Suprapubic skin (tissue), 4 donors: ENCODE data around the gene NFIA. TPM values are rescaled to one million over a fixed set of nuclear protein-coding genes. Genes with fewer than 3 reads are reported as not detected.

ENCODE experiments used
- DNase-seq, 2 donors: peaks; one replicate each; pipeline ENCODE4 v3.0.0-alpha.2; 2019; ENCODE audit warnings: low spot score in 2 of 2
- H3K27ac ChIP-seq: fragments of 200-600 bp; sonication (generic); one replicate; pipeline ENCODE4 v1.5.1; 2019
- H3K27me3 ChIP-seq: fragments of 200-600 bp; sonication (generic); one replicate; pipeline ENCODE4 v1.5.1; 2019
- H3K36me3 ChIP-seq: fragments of 200-600 bp; sonication (generic); one replicate; pipeline ENCODE4 v1.5.1; 2019
- H3K4me1 ChIP-seq: fragments of 200-600 bp; sonication (generic); one replicate; pipeline ENCODE4 v1.5.1; 2019
- H3K4me3 ChIP-seq: fragments of 200-600 bp; sonication (generic); one replicate; pipeline ENCODE4 v1.5.1; 2019; ENCODE audit warnings: mild to moderate bottlenecking
- H3K9me3 ChIP-seq: fragments of 200-600 bp; sonication (generic); one replicate; pipeline ENCODE4 v1.5.1; 2019
- EP300 ChIP-seq: sonication (generic); formaldehyde crosslinking; IDR thresholded peaks from one replicate; pipeline ENCODE4 v1.6.1; 2017; ENCODE audit warnings: antibody characterized with exemption
- POLR2A ChIP-seq, 2 donors: fragments of 450-650 bp; IDR thresholded peaks; one replicate each; pipeline ENCODE4 v1.6.1; 2017; ENCODE audit warnings: antibody characterized with exemption in 2 of 2, mild to moderate bottlenecking in 2 of 2, moderate library complexity in 2 of 2
- POLR2AphosphoS5 ChIP-seq, 3 donors: sonication (generic); formaldehyde crosslinking; IDR thresholded peaks; one replicate each; pipeline ENCODE4 v1.6.1; 2017; ENCODE audit warnings: antibody characterized with exemption in 3 of 3
- WGBS: methylation state at CpG from one replicate; pipeline ENCODE4 v1.1.5; 2018; 5-methylcytosine and 5-hydroxymethylcytosine counted together
- total RNA-seq, 4 donors: library from RNA; depleted of rRNA; stranded (reverse); fragments of >200 nt; gene quantifications; one replicate each; pipeline ENCODE4 v1.1.0, GENCODE V29; 2016
- TF ChIP-seq, protein P1 (sequence below), 2 donors: fragments of 200-600 bp in 1 of 2; fragments of 450-650 bp in 1 of 2; sonication (generic) in 1 of 2; IDR thresholded peaks; one replicate each; pipeline ENCODE4 v1.5.1; 2016 to 2019; ENCODE audit warnings: antibody characterized with exemption in 2 of 2, mild to moderate bottlenecking in 1 of 2, moderate library complexity in 1 of 2

NFIA gene
- total RNA-seq, 4 donors from 2014 or later, result 30.1 to 54.2 (median 48.2) TPM

DNA sequence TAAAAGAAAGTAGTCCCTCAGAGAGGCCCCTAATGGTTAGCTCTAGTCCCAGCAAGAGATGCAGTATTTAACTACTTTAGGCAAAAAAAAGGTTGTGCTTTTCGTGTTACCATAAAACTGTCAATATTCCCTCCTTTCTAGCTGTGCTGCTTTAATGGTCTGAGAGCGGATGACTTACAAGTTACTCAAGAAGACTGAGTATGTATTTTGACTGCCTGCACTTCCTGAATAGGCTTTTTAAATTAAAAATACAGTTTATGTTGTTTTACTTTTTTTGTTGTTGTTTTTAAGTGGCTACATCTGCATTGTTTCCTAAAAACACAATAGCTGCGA lies 152.2 kb downstream of the NFIA start:
- H3K27ac ChIP-seq, result no peak overlapping the region
- no peaks in the 10 kb centered on the region for H3K36me3 ChIP-seq
- H3K4me1 ChIP-seq, result peaks cover 3% of the 10 kb centered on the region
- no peak for TF ChIP-seq EP300
- TF ChIP-seq, protein P1, sequence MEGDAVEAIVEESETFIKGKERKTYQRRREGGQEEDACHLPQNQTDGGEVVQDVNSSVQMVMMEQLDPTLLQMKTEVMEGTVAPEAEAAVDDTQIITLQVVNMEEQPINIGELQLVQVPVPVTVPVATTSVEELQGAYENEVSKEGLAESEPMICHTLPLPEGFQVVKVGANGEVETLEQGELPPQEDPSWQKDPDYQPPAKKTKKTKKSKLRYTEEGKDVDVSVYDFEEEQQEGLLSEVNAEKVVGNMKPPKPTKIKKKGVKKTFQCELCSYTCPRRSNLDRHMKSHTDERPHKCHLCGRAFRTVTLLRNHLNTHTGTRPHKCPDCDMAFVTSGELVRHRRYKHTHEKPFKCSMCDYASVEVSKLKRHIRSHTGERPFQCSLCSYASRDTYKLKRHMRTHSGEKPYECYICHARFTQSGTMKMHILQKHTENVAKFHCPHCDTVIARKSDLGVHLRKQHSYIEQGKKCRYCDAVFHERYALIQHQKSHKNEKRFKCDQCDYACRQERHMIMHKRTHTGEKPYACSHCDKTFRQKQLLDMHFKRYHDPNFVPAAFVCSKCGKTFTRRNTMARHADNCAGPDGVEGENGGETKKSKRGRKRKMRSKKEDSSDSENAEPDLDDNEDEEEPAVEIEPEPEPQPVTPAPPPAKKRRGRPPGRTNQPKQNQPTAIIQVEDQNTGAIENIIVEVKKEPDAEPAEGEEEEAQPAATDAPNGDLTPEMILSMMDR (IDR thresholded peaks at IDR 0.05), result no peak
- no peak for TF ChIP-seq POLR2A (IDR thresholded peaks at IDR 0.05)
- TF ChIP-seq POLR2AphosphoS5 (IDR thresholded peaks at IDR 0.05), result no peak
- WGBS, result 86% methylated on average over 3 of the region's 3 CpGs
- no peaks in the 10 kb centered on the region for H3K9me3 ChIP-seq
- H3K27me3 ChIP-seq, result no peaks in the 10 kb centered on the region
- DNase-seq, result no peak
- H3K4me3 ChIP-seq, result no peak overlapping the region

DNA sequence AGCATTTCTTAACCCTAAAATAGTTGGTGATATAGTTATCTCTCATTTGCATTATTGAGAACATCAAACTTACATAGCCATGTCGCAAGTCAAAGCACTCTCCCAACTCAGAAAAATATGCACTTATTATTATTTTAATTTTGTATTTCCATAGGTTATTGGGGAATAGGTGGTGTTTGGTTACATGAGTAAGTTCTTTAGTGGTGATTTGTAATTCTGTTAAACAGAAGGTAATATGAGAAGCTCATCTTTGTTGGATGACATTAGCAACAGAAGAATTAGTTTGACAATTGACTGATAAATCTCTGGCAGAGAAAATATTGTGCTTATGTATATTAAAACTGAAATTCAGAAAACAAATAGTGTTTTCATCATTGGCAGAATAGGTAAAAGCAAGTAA lies 154.8 kb downstream of the NFIA start:
- 91% methylated on average over 1 of the region's 1 CpG for WGBS

DNA sequence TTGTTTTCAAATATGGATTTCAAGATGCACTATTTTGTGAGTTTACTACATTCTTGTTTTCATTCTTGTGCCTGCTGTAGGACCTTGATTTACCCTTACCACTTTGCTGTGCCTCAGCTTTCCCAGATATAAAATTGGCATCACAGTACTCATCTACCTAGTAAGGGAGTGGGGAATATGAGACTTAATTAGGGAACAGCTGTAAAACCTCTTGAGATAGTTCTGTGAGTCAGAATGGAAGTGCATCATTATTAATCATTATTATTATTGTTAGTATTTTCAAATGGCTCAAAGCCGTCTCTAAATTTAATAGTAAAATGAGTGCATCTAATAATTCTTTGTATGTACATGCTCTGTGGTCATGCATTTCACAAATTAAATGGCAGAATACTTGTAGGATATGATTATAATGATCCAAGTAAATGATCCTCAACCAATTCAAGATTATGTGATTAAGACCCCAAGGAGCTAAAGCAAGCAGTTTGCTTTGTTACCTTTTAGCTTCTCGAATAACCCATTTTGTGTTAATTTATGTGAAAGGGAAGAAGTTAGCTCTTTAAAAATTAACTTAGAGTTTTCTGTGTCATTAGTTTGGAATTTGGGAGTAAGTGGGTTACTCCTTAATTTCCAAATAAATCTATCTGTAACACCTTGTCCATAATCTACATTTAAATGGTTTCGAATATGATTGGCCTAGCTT lies 155.4 kb downstream of the NFIA start:
- TF ChIP-seq POLR2A (IDR thresholded peaks at IDR 0.05) (no peak), POLR2AphosphoS5 (IDR thresholded peaks at IDR 0.05) (no peak), EP300 (no peak)
- TF ChIP-seq, protein P1 (IDR thresholded peaks at IDR 0.05), result no peak
- Histone ChIP-seq H3K4me1 (peaks cover 24% of the 10 kb centered on the region), H3K4me3 (no peak overlapping the region)

More for the DNA sequence above, 154.8 kb downstream of the NFIA start:
- peaks cover 17% of the 10 kb centered on the region for H3K4me1 ChIP-seq
- no peak overlapping the region for H3K27ac ChIP-seq
- TF ChIP-seq EP300 (no peak), POLR2AphosphoS5 (IDR thresholded peaks at IDR 0.05) (no peak), POLR2A (IDR thresholded peaks at IDR 0.05) (no peak)
- TF ChIP-seq, protein P1 (IDR thresholded peaks at IDR 0.05), result no peak
- no peaks in the 10 kb centered on the region for H3K36me3 ChIP-seq
- H3K9me3 ChIP-seq, result no peaks in the 10 kb centered on the region
- H3K4me3 ChIP-seq, result no peak overlapping the region
- no peak for DNase-seq
- no peaks in the 10 kb centered on the region for H3K27me3 ChIP-seq

DNA sequence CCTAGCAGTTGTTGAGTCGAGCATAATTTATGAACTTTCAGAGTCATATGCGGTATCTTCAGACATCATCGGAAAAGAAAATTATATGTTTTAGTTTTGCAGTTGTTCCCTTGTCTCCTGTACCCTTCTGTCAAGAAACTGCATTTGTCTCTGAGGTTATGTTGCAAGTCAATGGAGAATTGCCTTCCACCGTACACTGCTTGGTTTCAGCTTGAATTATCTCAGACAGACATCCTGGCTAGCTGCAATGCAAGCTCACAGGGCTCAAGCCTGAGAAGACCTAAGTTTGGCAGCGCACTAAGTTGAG lies 156.0 kb downstream of the NFIA start:
- Histone ChIP-seq H3K4me1 (peaks cover 28% of the 10 kb centered on the region), H3K4me3 (no peak overlapping the region), H3K27ac (no peak overlapping the region), H3K9me3 (no peaks in the 10 kb centered on the region), H3K27me3 (no peaks in the 10 kb centered on the region), H3K36me3 (no peaks in the 10 kb centered on the region)
- WGBS, result 68% methylated on average over 5 of the region's 5 CpGs
- DNase-seq, result no peak
- TF ChIP-seq, protein P1 (IDR thresholded peaks at IDR 0.05), result no peak
- TF ChIP-seq POLR2AphosphoS5 (IDR thresholded peaks at IDR 0.05), result no peak
- no peak for TF ChIP-seq POLR2A (IDR thresholded peaks at IDR 0.05)
- no peak for TF ChIP-seq EP300

More for the DNA sequence above, 155.4 kb downstream of the NFIA start:
- H3K27me3 ChIP-seq, result no peaks in the 10 kb centered on the region
- no peak for DNase-seq
- no peaks in the 10 kb centered on the region for H3K36me3 ChIP-seq
- H3K27ac ChIP-seq, result no peak overlapping the region
- 87% methylated on average over 3 of the region's 3 CpGs for WGBS
- H3K9me3 ChIP-seq, result no peaks in the 10 kb centered on the region

DNA sequence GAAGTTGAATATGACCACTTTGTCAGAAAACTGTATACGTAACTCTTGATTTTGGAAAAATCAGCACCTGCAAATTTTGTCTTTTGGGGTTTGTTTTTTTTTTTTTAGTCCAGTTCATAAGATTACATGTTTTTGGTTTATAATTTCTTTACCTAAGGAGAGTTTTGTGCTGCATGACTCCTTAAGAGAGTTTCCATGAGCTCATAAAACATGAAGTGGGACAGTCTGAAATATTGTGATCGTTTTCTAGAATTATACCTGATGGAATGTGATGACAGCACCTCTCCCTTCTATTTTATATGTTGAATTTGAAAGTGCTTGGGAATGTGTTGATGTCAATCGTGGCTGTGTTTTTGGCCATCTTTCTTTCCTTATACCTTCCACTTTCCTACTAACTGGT lies 158.5 kb downstream of the NFIA start:
- no peak for DNase-seq
- no peak for TF ChIP-seq POLR2A (IDR thresholded peaks at IDR 0.05)
- TF ChIP-seq, protein P1 (IDR thresholded peaks at IDR 0.05), result no peak
- TF ChIP-seq POLR2AphosphoS5 (IDR thresholded peaks at IDR 0.05), result no peak
- TF ChIP-seq EP300, result no peak
- 68% methylated on average over 3 of the region's 3 CpGs for WGBS
- H3K27me3 ChIP-seq, result no peaks in the 10 kb centered on the region
- H3K4me3 ChIP-seq, result peak overlapping the region; percentile 42
- peak overlapping the region; percentile 83 for H3K27ac ChIP-seq
- H3K36me3 ChIP-seq, result no peaks in the 10 kb centered on the region
- H3K4me1 ChIP-seq, result peaks cover 44% of the 10 kb centered on the region
- H3K9me3 ChIP-seq, result no peaks in the 10 kb centered on the region
